Left ventricle myocardium inferior (tissue), 1 donor: Measurements from ENCODE around the gene MRTFB. TPM values are rescaled to one million over a fixed set of nuclear protein-coding genes. Genes with fewer than 3 reads are reported as not detected.

Experiments used
- DNase-seq: peaks from one replicate; pipeline ENCODE4 v3.0.0-alpha.2; 2020
- H3K27ac ChIP-seq: fragments of 200-600 bp; replicated peaks from 2 replicates; pipeline ENCODE4 v1.8.0; 2021
- H3K27me3 ChIP-seq: fragments of 200-600 bp; 2 replicates; pipeline ENCODE4 v1.8.0; 2021; ENCODE audit warnings: low read depth
- H3K36me3 ChIP-seq: fragments of 200-600 bp; 2 replicates; pipeline ENCODE4 v1.8.0; 2021
- H3K4me1 ChIP-seq: fragments of 200-600 bp; 2 replicates; pipeline ENCODE4 v1.8.0; 2021
- H3K4me3 ChIP-seq: fragments of 200-600 bp; 2 replicates; pipeline ENCODE4 v1.8.0; 2021; ENCODE audit warnings: mild to moderate bottlenecking, moderate library complexity
- H3K9me3 ChIP-seq: fragments of 200-600 bp; replicated peaks from 2 replicates; pipeline ENCODE4 v1.8.0; 2021
- CTCF ChIP-seq: fragments of 200-600 bp; IDR thresholded peaks from 2 replicates; pipeline ENCODE4 v1.8.0; 2021; ENCODE audit warnings: antibody characterized with exemption, mild to moderate bottlenecking, borderline replicate concordance
- intact Hi-C: fragments of 100-400 bp; cut with micrococcal nuclease; formaldehyde crosslinking; loops from one replicate; pipeline ENCODE4 v1.11.0; 2022
- total RNA-seq: library from RNA; stranded (reverse); fragmentation: NEBNext Ultra II Directional; extraction: Animal tissue kit (Norgen Biotek cat#: 25700); gene quantifications from one replicate; pipeline ENCODE4 v1.2.1, GENCODE V29; 2021
- donor health status: DM: no; HTN: yes; CAD: no; lungs with severe emphysema.

The MRTFB gene
- total RNA-seq, 1 donor from 2014 or later: 24.3 TPM

GRCh38 chr16:14086477-14086876, 15.4 kb downstream of the MRTFB start:
- Histone ChIP-seq H3K4me1 (peaks cover 57% of the 10 kb centered on the region), H3K27ac (no peak overlapping the region)

GRCh38 chr16:14087181-14087580, 16.1 kb downstream of the MRTFB start:
- H3K27me3 ChIP-seq: no peaks in the 10 kb centered on the region
- no peaks in the 10 kb centered on the region for H3K36me3 ChIP-seq
- intact Hi-C loops: loop anchor here (10.0 kb wide), 1 partner anchor 108 kb away; no protein-coding TSS in a partner anchor
- no peak overlapping the region for H3K27ac ChIP-seq
- no peak overlapping the region for H3K4me3 ChIP-seq
- no peak for TF ChIP-seq CTCF
- DNase-seq: no peak
- H3K4me1 ChIP-seq: peaks cover 63% of the 10 kb centered on the region
- H3K9me3 ChIP-seq: no peaks in the 10 kb centered on the region

More at GRCh38 chr16:14086477-14086876, 15.4 kb downstream of the MRTFB start:
- H3K36me3 ChIP-seq: peaks cover 2% of the 10 kb centered on the region
- H3K9me3 ChIP-seq: no peaks in the 10 kb centered on the region
- DNase-seq: no peak
- TF ChIP-seq CTCF: no peak
- intact Hi-C loops: loop anchor here (10.0 kb wide), 1 partner anchor 108 kb away; no protein-coding TSS in a partner anchor
- H3K4me3 ChIP-seq: no peak overlapping the region
- H3K27me3 ChIP-seq: no peaks in the 10 kb centered on the region

GRCh38 chr16:14087590-14088154, 16.6 kb downstream of the MRTFB start:
- Histone ChIP-seq H3K36me3 (no peaks in the 10 kb centered on the region), H3K4me1 (peaks cover 64% of the 10 kb centered on the region), H3K27me3 (no peaks in the 10 kb centered on the region), H3K4me3 (no peak overlapping the region), H3K9me3 (no peaks in the 10 kb centered on the region), H3K27ac (peak overlapping the region; percentile 59)
- TF ChIP-seq CTCF: no peak
- intact Hi-C loops: loop anchor here (10.0 kb wide), 1 partner anchor 107 kb away; no protein-coding TSS in a partner anchor
- no peak for DNase-seq

GRCh38 chr16:14088155-14088753, 17.1 kb downstream of the MRTFB start:
- Histone ChIP-seq H3K4me3 (no peak overlapping the region), H3K27me3 (no peaks in the 10 kb centered on the region), H3K4me1 (peaks cover 70% of the 10 kb centered on the region), H3K36me3 (no peaks in the 10 kb centered on the region), H3K9me3 (no peaks in the 10 kb centered on the region), H3K27ac (peak overlapping the region; percentile 59)
- no peak for DNase-seq
- intact Hi-C loops: loop anchor here (10.0 kb wide), 1 partner anchor 107 kb away; no protein-coding TSS in a partner anchor
- no peak for TF ChIP-seq CTCF

- Histone ChIP-seq H3K4me3 (no peak overlapping the region), H3K27ac (peak overlapping the region; percentile 59), H3K4me1 (peaks cover 81% of the 10 kb centered on the region), H3K9me3 (no peaks in the 10 kb centered on the region), H3K36me3 (no peaks in the 10 kb centered on the region), H3K27me3 (no peaks in the 10 kb centered on the region)
- intact Hi-C loops: loop anchor here (10.0 kb wide), 1 partner anchor 105 kb away; no protein-coding TSS in a partner anchor
- no peak for TF ChIP-seq CTCF
- no peak for DNase-seq
Observed at GRCh38 chr16:14089283-14089823, 18.2 kb downstream of the MRTFB start.
